ENCODE measurements around the gene LTBP2. TPM values are rescaled to one million over a fixed set of nuclear protein-coding genes. Genes with fewer than 3 reads are reported as not detected.

Gene LTBP2
- total RNA-seq, 2 donors from 2014 or later: 674 to 973 TPM

- Histone ChIP-seq H3K4me1 (ENCODE audit: control insufficient read depth in 1 of 2, low read depth in 2 of 2) (peaks cover 67 to 100% of the 10 kb centered on the region in 2 donors), H3K4me3 (no peak overlapping the region), H3K9me3 (no peaks in the 10 kb centered on the region), H3K36me3 (peaks cover 3% of the 10 kb centered on the region), H3K27me3 (replicated peaks; ENCODE audit: insufficient read depth) (no peaks in the 10 kb centered on the region), H3K27ac (peak overlapping the region; percentile 94 to 96)
- ATAC-seq (ENCODE audit: insufficient number of reproducible peaks, low FRiP score, low read depth) (no peak), DNase-seq (ENCODE audit: low spot score) (no peak)
- TF ChIP-seq CTCF (IDR thresholded peaks at IDR 0.05): no peak
Measured at GRCh38 chr14:74580275-74580672, 31.8 kb downstream of the LTBP2 start.

GRCh38 chr14:74579447-74580274 lies 32.4 kb downstream of the LTBP2 start:
- H3K27me3 ChIP-seq (replicated peaks; ENCODE audit: insufficient read depth): no peaks in the 10 kb centered on the region
- peak overlapping the region; percentile 94 to 96 for H3K27ac ChIP-seq
- H3K4me3 ChIP-seq: no peak overlapping the region
- DNase-seq (ENCODE audit: low spot score) (no peak), ATAC-seq (ENCODE audit: insufficient number of reproducible peaks, low FRiP score, low read depth) (no peak)
- no peak for TF ChIP-seq CTCF (IDR thresholded peaks at IDR 0.05)
- H3K4me1 ChIP-seq (ENCODE audit: control insufficient read depth in 1 of 2, low read depth in 2 of 2): peaks cover 65 to 100% of the 10 kb centered on the region in 2 donors
- peaks cover 3% of the 10 kb centered on the region for H3K36me3 ChIP-seq
- no peaks in the 10 kb centered on the region for H3K9me3 ChIP-seq

GRCh38 chr14:74578479-74578878 lies 33.6 kb downstream of the LTBP2 start:
- Histone ChIP-seq H3K9me3 (no peaks in the 10 kb centered on the region), H3K27ac (peak overlapping the region; percentile 94 to 96), H3K4me3 (no peak overlapping the region), H3K27me3 (replicated peaks; ENCODE audit: insufficient read depth) (no peaks in the 10 kb centered on the region), H3K36me3 (peaks cover 3% of the 10 kb centered on the region), H3K4me1 (ENCODE audit: control insufficient read depth in 1 of 2, low read depth in 2 of 2) (peaks cover 63 to 100% of the 10 kb centered on the region in 2 donors)
- no peak for DNase-seq (ENCODE audit: low spot score)
- TF ChIP-seq CTCF (IDR thresholded peaks at IDR 0.05): no peak
- ATAC-seq (ENCODE audit: insufficient number of reproducible peaks, low FRiP score, low read depth): no peak

- no peak for TF ChIP-seq CTCF (IDR thresholded peaks at IDR 0.05)
- Histone ChIP-seq H3K36me3 (peaks cover 3% of the 10 kb centered on the region), H3K4me1 (ENCODE audit: control insufficient read depth in 1 of 2, low read depth in 2 of 2) (peaks cover 64 to 100% of the 10 kb centered on the region in 2 donors), H3K27me3 (replicated peaks; ENCODE audit: insufficient read depth) (no peaks in the 10 kb centered on the region), H3K9me3 (no peaks in the 10 kb centered on the region), H3K27ac (peak overlapping the region; percentile 94 to 96), H3K4me3 (no peak overlapping the region)
- ATAC-seq (ENCODE audit: insufficient number of reproducible peaks, low FRiP score, low read depth) (no peak), DNase-seq (ENCODE audit: low spot score) (no peak)
Measured at GRCh38 chr14:74577948-74578275, 34.1 kb downstream of the LTBP2 start.

- H3K4me1 ChIP-seq (ENCODE audit: control insufficient read depth in 1 of 2, low read depth in 2 of 2): peaks cover 64 to 100% of the 10 kb centered on the region in 2 donors
Measured at GRCh38 chr14:74577247-74577947, 34.6 kb downstream of the LTBP2 start.

More at GRCh38 chr14:74577247-74577947, 34.6 kb downstream of the LTBP2 start:
- no peaks in the 10 kb centered on the region for H3K9me3 ChIP-seq
- no peak for DNase-seq (ENCODE audit: low spot score)
- no peaks in the 10 kb centered on the region for H3K27me3 ChIP-seq (replicated peaks; ENCODE audit: insufficient read depth)
- no peak for ATAC-seq (ENCODE audit: insufficient number of reproducible peaks, low FRiP score, low read depth)
- H3K4me3 ChIP-seq: no peak overlapping the region
- peak overlapping the region; percentile 94 to 96 for H3K27ac ChIP-seq
- peaks cover 3% of the 10 kb centered on the region for H3K36me3 ChIP-seq
- TF ChIP-seq CTCF (IDR thresholded peaks at IDR 0.05): no peak
